ENCODE data around the gene CHTOP. TPM values are rescaled to one million over a fixed set of nuclear protein-coding genes. Genes with fewer than 3 reads are reported as not detected.
A peak's percentile ranks its signal among the peaks of the same experiment; 100 is the strongest.
"Not testable (repeated sequence)": the region's sequence is repeated elsewhere in the genome, so short reads cannot be mapped to it uniquely, and the experiment has no call there.

Gene CHTOP
- 72.1 TPM for total RNA-seq
- long read RNA-seq, transcript CHTOP-204 (6 exons, 2,096 nt) = minor isoform, 10 of 48 reads
- long read RNA-seq, transcript CHTOP-203 (6 exons, 2,165 nt) = major isoform, 14 of 48 reads
- long read RNA-seq, partial matches to known transcripts = 4 of 48 reads
- long read RNA-seq, other reads (novel, unspliced or antisense) = 17 of 48 reads

GRCh38 chr1:153633754-153634665 lies at the start of gene CHTOP:
TSS of gene CHTOP (plus strand) at chr1:153634066. CDS start at chr1:153636589, 2,523 bp downstream.
- intact Hi-C loops (cut with DNase I) = loop anchor here (2.0 to 5.0 kb wide), 2 partner anchors 37 to 67 kb away; partner anchors contain the start of genes ILF2 and S100A2
- DNase-seq (ENCODE audit: missing footprints) = peak; percentile 98
- peak; percentile 96 for ATAC-seq

- DNase-seq (ENCODE audit: missing footprints) (no peak), ATAC-seq (no peak)
- intact Hi-C loops (cut with DNase I) = no loop called here
These were observed 48.9 kb upstream of the CHTOP start for GRCh38 chr1:153585006-153585405.

- intact Hi-C loops (cut with DNase I) = no loop called here
- ATAC-seq (no peak), DNase-seq (ENCODE audit: missing footprints) (no peak)
These were observed 47.5 kb upstream of the CHTOP start for GRCh38 chr1:153586347-153586746.

GRCh38 chr1:153587314-153587713 lies 46.6 kb upstream of the CHTOP start:
- DNase-seq (ENCODE audit: missing footprints) = no peak

GRCh38 chr1:153588033-153588432 lies 45.8 kb upstream of the CHTOP start:
- intact Hi-C loops (cut with DNase I); ATAC-seq; DNase-seq (ENCODE audit: missing footprints): not testable (repeated sequence)

More at GRCh38 chr1:153587314-153587713, 46.6 kb upstream of the CHTOP start:
- peak; percentile 26 for ATAC-seq
- intact Hi-C loops (cut with DNase I) = no loop called here

GRCh38 chr1:153588482-153588881 lies 45.4 kb upstream of the CHTOP start:
- intact Hi-C loops (cut with DNase I) = no loop called here
- DNase-seq (ENCODE audit: missing footprints) (no peak), ATAC-seq (no peak)

GRCh38 chr1:153592748-153593147 lies 41.1 kb upstream of the CHTOP start:
- ATAC-seq = no peak
- intact Hi-C loops (cut with DNase I) = no loop called here
- DNase-seq (ENCODE audit: missing footprints) = no peak

- intact Hi-C loops (cut with DNase I) = no loop called here
- DNase-seq (ENCODE audit: missing footprints) (no peak), ATAC-seq (no peak)
These were observed 36.7 kb upstream of the CHTOP start for GRCh38 chr1:153597206-153597605.

GRCh38 chr1:153598309-153599172 lies 35.3 kb upstream of the CHTOP start:
- DNase-seq (ENCODE audit: missing footprints) (no peak), ATAC-seq (peak; percentile 60)
- intact Hi-C loops (cut with DNase I) = no loop called here

GRCh38 chr1:153599847-153600246 lies 34.0 kb upstream of the CHTOP start:
- intact Hi-C loops (cut with DNase I) = no loop called here
- ATAC-seq = no peak
- DNase-seq (ENCODE audit: missing footprints) = no peak

GRCh38 chr1:153602749-153603148 lies 31.1 kb upstream of the CHTOP start:
- intact Hi-C loops (cut with DNase I) = no loop called here
- DNase-seq (ENCODE audit: missing footprints) (no peak), ATAC-seq (no peak)

- no peak for ATAC-seq
- no peak for DNase-seq (ENCODE audit: missing footprints)
- intact Hi-C loops (cut with DNase I) = no loop called here
These were observed 27.7 kb upstream of the CHTOP start for GRCh38 chr1:153606194-153606593.

GRCh38 chr1:153607381-153607780 lies 26.5 kb upstream of the CHTOP start:
- intact Hi-C loops (cut with DNase I) = no loop called here
- no peak for DNase-seq (ENCODE audit: missing footprints)
- ATAC-seq = no peak

- ATAC-seq (no peak), DNase-seq (ENCODE audit: missing footprints) (no peak)
- intact Hi-C loops (cut with DNase I) = no loop called here
These were observed 25.7 kb upstream of the CHTOP start for GRCh38 chr1:153608089-153608682.

GRCh38 chr1:153608742-153609584 lies 24.9 kb upstream of the CHTOP start:
- peak; percentile 59 for ATAC-seq
- intact Hi-C loops (cut with DNase I) = no loop called here
- DNase-seq (ENCODE audit: missing footprints) = peak; percentile 82

- DNase-seq (ENCODE audit: missing footprints) (no peak), ATAC-seq (no peak)
- intact Hi-C loops (cut with DNase I) = no loop called here
These were observed 24.3 kb upstream of the CHTOP start for GRCh38 chr1:153609585-153609907.

GRCh38 chr1:153610334-153610733 lies 23.5 kb upstream of the CHTOP start:
- DNase-seq (ENCODE audit: missing footprints) (no peak), ATAC-seq (no peak)
- intact Hi-C loops (cut with DNase I) = loop anchor here (5.0 kb wide), 1 partner anchor 38 kb away; no protein-coding TSS in a partner anchor

GRCh38 chr1:153610811-153611301 lies 23.0 kb upstream of the CHTOP start:
- ATAC-seq (no peak), DNase-seq (ENCODE audit: missing footprints) (no peak)
- intact Hi-C loops (cut with DNase I) = loop anchor here (5.0 kb wide), 1 partner anchor 39 kb away; no protein-coding TSS in a partner anchor
